Keratinocyte (primary cell): Measurements from ENCODE around the gene FICD. TPM values are rescaled to one million over a fixed set of nuclear protein-coding genes. Genes with fewer than 3 reads are reported as not detected.
A peak's percentile ranks its signal among the peaks of the same experiment; 100 is the strongest.

Experiments
- DNase-seq: peaks from one replicate; pipeline ENCODE4 v3.0.0-alpha.2; 2011; ENCODE audit warnings: low read depth, missing footprints, low spot score
- FAIRE-seq: peaks from 2 replicates; lab custom pipeline; 2011; peaks lifted over from hg19 to GRCh38; lab: Jason Lieb, UNC
- H2AFZ ChIP-seq: 2 replicates; pipeline ENCODE4 v1.6.0; 2012; ENCODE audit warnings: low read length, control low read depth, inconsistent platforms; ENCODE audit not compliant: control insufficient read depth
- H3K27ac ChIP-seq: 2 replicates; pipeline ENCODE4 v1.5.1; 2011; ENCODE audit warnings: low read length; ENCODE audit not compliant: control insufficient read depth, insufficient read depth
- H3K27me3 ChIP-seq: 3 replicates; pipeline ENCODE4 v1.6.0; 2011; ENCODE audit warnings: low read length; ENCODE audit not compliant: control insufficient read depth, insufficient read depth; ENCODE audit errors: extremely low read depth
- H3K36me3 ChIP-seq, 2 experiments: 2 replicates in 1 of 2; 3 replicates in 1 of 2; pipeline ENCODE4 v1.5.1; 2011; ENCODE audit warnings: low read length in 2 of 2, mild to moderate bottlenecking in 1 of 2; ENCODE audit not compliant: control insufficient read depth in 2 of 2, insufficient read depth in 2 of 2; ENCODE audit errors: extremely low read depth in 1 of 2
- H3K4me1 ChIP-seq: 3 replicates; pipeline ENCODE4 v1.5.1; 2011; ENCODE audit warnings: low read length; ENCODE audit not compliant: control insufficient read depth, insufficient read depth; ENCODE audit errors: extremely low read depth
- H3K4me2 ChIP-seq: 3 replicates; pipeline ENCODE4 v1.6.0; 2011; ENCODE audit warnings: low read depth, low read length; ENCODE audit not compliant: control insufficient read depth, insufficient read depth; ENCODE audit errors: extremely low read depth
- H3K4me3 ChIP-seq, 3 experiments: fragments of 200-600 bp in 1 of 3; sonication (generic) in 1 of 3; 2 replicates in 2 of 3; 3 replicates in 1 of 3; pipeline ENCODE4 v1.5.1; 2011 to 2016; ENCODE audit warnings: low read length in 3 of 3, mild to moderate bottlenecking in 3 of 3, control low read depth in 2 of 3, inconsistent platforms in 1 of 3, low read depth in 1 of 3, mixed read lengths in 1 of 3, mixed run types in 1 of 3, moderate library complexity in 1 of 3; ENCODE audit not compliant: control insufficient read depth in 2 of 3, insufficient read depth in 2 of 3; ENCODE audit errors: extremely low read depth in 1 of 3
- H3K79me2 ChIP-seq: 2 replicates; pipeline ENCODE4 v1.6.0; 2012; ENCODE audit warnings: low read length; ENCODE audit not compliant: control insufficient read depth, insufficient read depth
- H3K9ac ChIP-seq: 3 replicates; pipeline ENCODE4 v1.6.0; 2011; ENCODE audit warnings: low read length; ENCODE audit not compliant: control insufficient read depth, insufficient read depth; ENCODE audit errors: extremely low read depth
- H3K9me1 ChIP-seq: 3 replicates; pipeline ENCODE4 v1.6.0; 2011; ENCODE audit warnings: low read length; ENCODE audit not compliant: control insufficient read depth, insufficient read depth; ENCODE audit errors: extremely low read depth
- H3K9me3 ChIP-seq: 2 replicates; pipeline ENCODE4 v1.5.1; 2012; ENCODE audit warnings: low read depth, low read length; ENCODE audit not compliant: control insufficient read depth
- H4K20me1 ChIP-seq: 3 replicates; pipeline ENCODE4 v1.6.0; 2011; ENCODE audit warnings: low read length; ENCODE audit not compliant: control insufficient read depth, insufficient read depth; ENCODE audit errors: extremely low read depth
- EZH2 ChIP-seq: IDR thresholded peaks from one replicate; pipeline ENCODE4 v1.6.1; 2012; ENCODE audit warnings: inconsistent platforms, mild to moderate bottlenecking, low read length, moderate library complexity
- dilution Hi-C: fragments of 300-500 bp; cut with MboI; formaldehyde crosslinking; loops from one replicate; pipeline ENCODE4 v1.7.0; 2020; ENCODE audit warnings: low sequenced_read_pairs; ENCODE audit not compliant: extremely low pct_ligation_motif_present
- polyA plus RNA-seq, 5 experiments: library from polyadenylated mRNA; depleted of rRNA in 3 of 5; stranded (reverse) in 3 of 5; stranded (forward) in 1 of 5; unstranded in 1 of 5; fragments of >200 nt; gene quantifications; 1 replicate in 1 of 5; 2 replicates in 3 of 5; 3 replicates in 1 of 5; pipeline versions ENCODE4 v1.2.1 to v1.2.3, GENCODE V29; 2011 to 2012; ENCODE audit warnings: missing spikeins in 2 of 5, low read depth in 1 of 5, low replicate concordance in 1 of 5
- TF ChIP-seq, protein P1 (sequence below), 3 experiments: IDR thresholded peaks in 1 of 3; conservative IDR thresholded peaks in 1 of 3; optimal IDR thresholded peaks in 1 of 3; 2 replicates in 2 of 3; 3 replicates in 1 of 3; pipeline versions ENCODE3 to v1.5.1; 2011; ENCODE audit warnings: low read length in 3 of 3, mild to moderate bottlenecking in 3 of 3, moderate library complexity in 2 of 3, control low read depth in 1 of 3, inconsistent platforms in 1 of 3; ENCODE audit not compliant: insufficient read depth in 2 of 3; ENCODE audit errors: extremely low read depth in 1 of 3

Gene FICD
- polyA plus RNA-seq, 1 donor (not counting 4 experiments of a cell fraction or from before 2014, with no cell fraction given): 0.47 TPM

DNA sequence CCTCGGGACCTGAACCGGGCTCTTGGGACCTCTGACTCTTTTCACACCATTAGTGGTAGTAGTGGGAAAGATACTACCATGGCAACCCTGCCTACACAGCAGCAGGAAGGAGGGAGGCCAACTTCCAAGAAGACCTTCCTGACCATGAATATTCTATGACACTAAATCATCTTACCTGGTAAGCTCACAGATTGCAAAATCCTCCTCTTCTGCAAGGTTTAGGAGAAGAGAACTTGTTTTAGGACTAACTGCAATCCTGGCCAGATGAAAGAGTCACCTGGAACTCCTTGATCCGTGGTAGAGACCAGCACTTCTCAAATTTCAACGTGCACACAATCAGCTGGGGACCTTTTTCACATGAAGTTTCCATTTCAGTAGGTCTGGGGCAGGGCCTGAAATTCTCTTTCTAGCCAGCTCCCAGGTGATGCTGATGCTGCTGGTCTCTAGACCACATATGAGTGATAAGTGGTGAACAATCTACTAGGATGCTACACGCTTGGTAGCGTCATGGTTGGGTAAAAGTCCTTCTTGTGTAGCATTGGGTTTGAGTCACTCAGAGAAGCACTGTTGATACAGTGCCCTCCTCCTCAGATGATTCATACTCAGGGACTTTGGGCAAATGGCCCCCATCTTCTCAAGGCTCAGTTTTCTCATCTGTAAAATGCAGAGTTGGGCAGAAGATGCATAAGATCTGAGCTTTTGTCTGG is 35.6 kb upstream of the FICD start:
- no peak for FAIRE-seq
- no peak overlapping the region for H3K27ac ChIP-seq
- no peaks in the 10 kb centered on the region for H3K36me3 ChIP-seq
- no peaks in the 10 kb centered on the region for H3K9me3 ChIP-seq
- no peaks in the 10 kb centered on the region for H4K20me1 ChIP-seq
- no peak for TF ChIP-seq EZH2
- TF ChIP-seq, protein P1, sequence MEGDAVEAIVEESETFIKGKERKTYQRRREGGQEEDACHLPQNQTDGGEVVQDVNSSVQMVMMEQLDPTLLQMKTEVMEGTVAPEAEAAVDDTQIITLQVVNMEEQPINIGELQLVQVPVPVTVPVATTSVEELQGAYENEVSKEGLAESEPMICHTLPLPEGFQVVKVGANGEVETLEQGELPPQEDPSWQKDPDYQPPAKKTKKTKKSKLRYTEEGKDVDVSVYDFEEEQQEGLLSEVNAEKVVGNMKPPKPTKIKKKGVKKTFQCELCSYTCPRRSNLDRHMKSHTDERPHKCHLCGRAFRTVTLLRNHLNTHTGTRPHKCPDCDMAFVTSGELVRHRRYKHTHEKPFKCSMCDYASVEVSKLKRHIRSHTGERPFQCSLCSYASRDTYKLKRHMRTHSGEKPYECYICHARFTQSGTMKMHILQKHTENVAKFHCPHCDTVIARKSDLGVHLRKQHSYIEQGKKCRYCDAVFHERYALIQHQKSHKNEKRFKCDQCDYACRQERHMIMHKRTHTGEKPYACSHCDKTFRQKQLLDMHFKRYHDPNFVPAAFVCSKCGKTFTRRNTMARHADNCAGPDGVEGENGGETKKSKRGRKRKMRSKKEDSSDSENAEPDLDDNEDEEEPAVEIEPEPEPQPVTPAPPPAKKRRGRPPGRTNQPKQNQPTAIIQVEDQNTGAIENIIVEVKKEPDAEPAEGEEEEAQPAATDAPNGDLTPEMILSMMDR (optimal IDR thresholded peaks at IDR 0.05 in 1 of 3, IDR thresholded peaks at IDR 0.05 in 1 of 3, conservative IDR thresholded peaks at IDR 0.05 in 1 of 3; ENCODE audit: extremely low read depth in 1 of 3, insufficient read depth in 2 of 3, low read length in 3 of 3): no peak
- dilution Hi-C loops: no loop called here
- no peak overlapping the region for H2AFZ ChIP-seq
- no peaks in the 10 kb centered on the region for H3K9me1 ChIP-seq
- no peak overlapping the region for H3K9ac ChIP-seq
- no peaks in the 10 kb centered on the region for H3K27me3 ChIP-seq
- H3K4me2 ChIP-seq: no peak overlapping the region
- no peak for DNase-seq
- peaks cover 24% of the 10 kb centered on the region for H3K4me1 ChIP-seq
- H3K4me3 ChIP-seq: no peak overlapping the region
- H3K79me2 ChIP-seq: no peaks in the 10 kb centered on the region

DNA sequence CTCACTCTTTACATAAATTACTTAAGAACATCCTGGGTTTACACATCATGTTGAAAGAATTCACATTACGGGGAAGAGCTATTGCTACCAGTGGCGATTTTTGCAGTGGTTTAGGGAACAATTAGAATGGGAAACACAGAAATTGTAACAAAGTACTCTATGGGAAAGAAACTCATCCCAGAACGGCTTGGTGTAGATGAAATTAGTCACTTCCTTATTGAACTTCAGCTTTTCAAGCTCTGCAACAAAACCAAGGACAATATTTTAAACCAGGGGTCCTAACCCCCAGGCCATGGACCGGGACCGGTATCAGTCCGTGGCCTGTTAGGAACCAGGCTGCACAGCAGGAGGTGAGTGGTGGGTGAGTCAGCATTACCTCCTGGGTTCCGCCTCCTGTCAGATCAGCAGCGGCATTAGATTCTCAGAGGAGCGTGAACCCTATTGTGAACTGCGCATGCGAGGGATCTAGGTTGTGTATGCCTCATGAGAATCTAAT is 32.3 kb upstream of the FICD start:
- DNase-seq: peak; percentile 26
- Histone ChIP-seq H3K27ac (peak overlapping the region; percentile 5), H3K9ac (peak overlapping the region; percentile 9), H3K27me3 (no peaks in the 10 kb centered on the region), H3K4me1 (peaks cover 24% of the 10 kb centered on the region), H4K20me1 (no peaks in the 10 kb centered on the region), H3K9me1 (no peaks in the 10 kb centered on the region), H2AFZ (no peak overlapping the region), H3K4me3 (no peak overlapping the region), H3K79me2 (no peaks in the 10 kb centered on the region), H3K4me2 (peak overlapping the region; percentile 34), H3K36me3 (no peaks in the 10 kb centered on the region), H3K9me3 (no peaks in the 10 kb centered on the region)
- peak; percentile 51 for FAIRE-seq
- dilution Hi-C loops: no loop called here
- no peak for TF ChIP-seq EZH2
- TF ChIP-seq, protein P1 (optimal IDR thresholded peaks at IDR 0.05 in 1 of 3, IDR thresholded peaks at IDR 0.05 in 1 of 3, conservative IDR thresholded peaks at IDR 0.05 in 1 of 3; ENCODE audit: extremely low read depth in 1 of 3, insufficient read depth in 2 of 3, low read length in 3 of 3): no peak
